SH-SY5Y (cell line): ENCODE results near the gene GPR55.

Source experiments
- GATA2 ChIP-seq: IDR thresholded peaks from 2 replicates; pipeline ENCODE4 v1.6.1; 2011; ENCODE audit warnings: mild to moderate bottlenecking, low read depth, low read length
- GATA3 ChIP-seq: IDR thresholded peaks from 2 replicates; pipeline ENCODE4 v1.6.1; 2011; ENCODE audit warnings: low read depth, mild to moderate bottlenecking, low read length, moderate library complexity

GRCh38 chr2:230958820-230959756, 34.0 kb upstream of the GPR55 start:
- TF ChIP-seq GATA2 (no peak), GATA3 (no peak)
